ENCODE results near the gene NELFCD. TPM values are rescaled to one million over a fixed set of nuclear protein-coding genes. Genes with fewer than 3 reads are reported as not detected.

Gene NELFCD
- total and polyA plus RNA-seq, 9 of the 15 experiments (the other 6 are each of a cell fraction or from before 2014, with no cell fraction given): 11.7 to 163 (median 96.5) TPM

DNA sequence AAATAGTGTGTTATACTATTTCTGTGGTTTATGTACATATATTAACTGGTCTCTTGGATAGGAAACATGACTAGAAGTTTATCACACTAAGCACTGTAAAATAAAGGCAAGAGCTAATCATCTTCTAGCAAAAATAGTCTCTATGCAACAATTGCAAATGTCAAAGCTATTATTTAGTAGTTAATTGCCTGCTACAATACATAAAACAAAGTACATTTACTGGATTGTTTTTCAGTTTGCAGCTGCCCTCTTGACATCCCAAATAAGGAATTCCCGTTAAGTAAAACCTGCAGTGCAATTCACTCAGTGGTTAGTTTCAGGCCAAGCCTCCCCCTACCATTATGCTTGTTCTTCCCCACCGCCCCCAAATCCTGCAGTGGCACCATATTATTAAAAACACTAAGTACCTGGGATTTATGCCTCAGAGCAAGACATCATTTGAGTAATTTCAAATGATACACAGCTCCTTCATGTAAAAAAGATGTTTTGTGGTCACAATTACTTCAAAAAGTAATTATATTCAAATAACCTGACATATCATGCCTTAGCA is 52.6 kb downstream of the NELFCD start:
- FAIRE-seq: no peak
- no peaks in the 10 kb centered on the region for H3K27me3 ChIP-seq (ENCODE audit: control insufficient read depth in 2 of 2, insufficient read depth in 2 of 2, low read length in 2 of 2)
- H3K27ac ChIP-seq (ENCODE audit: extremely low read depth, low read depth, low read length): no peak overlapping the region
- H2AFZ ChIP-seq (ENCODE audit: low read depth, low read length): no peak overlapping the region
- H3K9ac ChIP-seq (ENCODE audit: insufficient read depth in 1 of 2, low read depth in 2 of 2, low read length in 2 of 2): no peak overlapping the region
- H3K4me2 ChIP-seq (ENCODE audit: insufficient read depth, low read length): no peak overlapping the region
- ChIA-PET POLR2A (interaction anchor here (1.3 to 4.5 kb wide), 3 partner anchors 9 to 13 kb away, joined by 3 to 31 read pairs (median 28); partner anchors contain the start of genes PRELID3B and TUBB1), CTCF (ENCODE audit: low intra/inter-chr PET ratio) (no interaction called here)
- intact Hi-C loops (cut with micrococcal nuclease) (loop anchor here (5.0 kb wide), 2 partner anchors 51 to 141 kb away; partner anchors contain the start of gene NELFCD), in situ Hi-C loops (cut with MboI) (no loop called here)
- H3K4me1 ChIP-seq (replicated peaks in 1 of 2; ENCODE audit: control insufficient read depth in 2 of 2, insufficient read depth in 2 of 2, low read length in 2 of 2): peaks cover 10 to 18% of the 10 kb centered on the region in 2 experiments; a peak in 4 of 5 replicates
- no peaks in the 10 kb centered on the region for H3K9me3 ChIP-seq (replicated peaks; ENCODE audit: control insufficient read depth, insufficient read depth, low read depth, low read length)
- WGBS (ENCODE audit: insufficient coverage, low coverage, missing lambda C conversion rate): 60% methylated on average over 2 of the region's 2 CpGs
- no peaks in the 10 kb centered on the region for H3K9me1 ChIP-seq (ENCODE audit: control insufficient read depth, insufficient read depth, low read length)
- no peak for DNase-seq (ENCODE audit: extremely low read depth in 1 of 4, low spot score in 3 of 4)
- H3K79me2 ChIP-seq (ENCODE audit: control insufficient read depth, insufficient read depth, low read length): peaks cover 70% of the 10 kb centered on the region
- BruUV-seq (replicated peaks): no TSS peak
- no peak overlapping the region for H3K4me3 ChIP-seq
- ATAC-seq: no peak
- peaks cover 88% of the 10 kb centered on the region for H3K36me3 ChIP-seq (ENCODE audit: control insufficient read depth, insufficient read depth, low read length)
- H4K20me1 ChIP-seq (replicated peaks; ENCODE audit: control insufficient read depth, insufficient read depth, low read length): no peaks in the 10 kb centered on the region
- no peak for TF ChIP-seq MYBL2 (IDR thresholded peaks at IDR 0.05; ENCODE audit: low read depth)
- TF ChIP-seq MYBL2 (CRISPR knock-in tag; IDR thresholded peaks at IDR 0.05; ENCODE audit: borderline replicate concordance): no peak
- TF ChIP-seq HLTF (IDR thresholded peaks at IDR 0.05): no peak
- TF ChIP-seq ZNF143 (CRISPR knock-in tag; IDR thresholded peaks at IDR 0.05): no peak
- TF ChIP-seq CCAR2 (IDR thresholded peaks at IDR 0.05; ENCODE audit: low read depth, low read length): no peak
- TF ChIP-seq, protein P1, sequence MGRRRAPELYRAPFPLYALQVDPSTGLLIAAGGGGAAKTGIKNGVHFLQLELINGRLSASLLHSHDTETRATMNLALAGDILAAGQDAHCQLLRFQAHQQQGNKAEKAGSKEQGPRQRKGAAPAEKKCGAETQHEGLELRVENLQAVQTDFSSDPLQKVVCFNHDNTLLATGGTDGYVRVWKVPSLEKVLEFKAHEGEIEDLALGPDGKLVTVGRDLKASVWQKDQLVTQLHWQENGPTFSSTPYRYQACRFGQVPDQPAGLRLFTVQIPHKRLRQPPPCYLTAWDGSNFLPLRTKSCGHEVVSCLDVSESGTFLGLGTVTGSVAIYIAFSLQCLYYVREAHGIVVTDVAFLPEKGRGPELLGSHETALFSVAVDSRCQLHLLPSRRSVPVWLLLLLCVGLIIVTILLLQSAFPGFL (CRISPR knock-in tag; IDR thresholded peaks at IDR 0.05): no peak
- TF ChIP-seq, protein P2, sequence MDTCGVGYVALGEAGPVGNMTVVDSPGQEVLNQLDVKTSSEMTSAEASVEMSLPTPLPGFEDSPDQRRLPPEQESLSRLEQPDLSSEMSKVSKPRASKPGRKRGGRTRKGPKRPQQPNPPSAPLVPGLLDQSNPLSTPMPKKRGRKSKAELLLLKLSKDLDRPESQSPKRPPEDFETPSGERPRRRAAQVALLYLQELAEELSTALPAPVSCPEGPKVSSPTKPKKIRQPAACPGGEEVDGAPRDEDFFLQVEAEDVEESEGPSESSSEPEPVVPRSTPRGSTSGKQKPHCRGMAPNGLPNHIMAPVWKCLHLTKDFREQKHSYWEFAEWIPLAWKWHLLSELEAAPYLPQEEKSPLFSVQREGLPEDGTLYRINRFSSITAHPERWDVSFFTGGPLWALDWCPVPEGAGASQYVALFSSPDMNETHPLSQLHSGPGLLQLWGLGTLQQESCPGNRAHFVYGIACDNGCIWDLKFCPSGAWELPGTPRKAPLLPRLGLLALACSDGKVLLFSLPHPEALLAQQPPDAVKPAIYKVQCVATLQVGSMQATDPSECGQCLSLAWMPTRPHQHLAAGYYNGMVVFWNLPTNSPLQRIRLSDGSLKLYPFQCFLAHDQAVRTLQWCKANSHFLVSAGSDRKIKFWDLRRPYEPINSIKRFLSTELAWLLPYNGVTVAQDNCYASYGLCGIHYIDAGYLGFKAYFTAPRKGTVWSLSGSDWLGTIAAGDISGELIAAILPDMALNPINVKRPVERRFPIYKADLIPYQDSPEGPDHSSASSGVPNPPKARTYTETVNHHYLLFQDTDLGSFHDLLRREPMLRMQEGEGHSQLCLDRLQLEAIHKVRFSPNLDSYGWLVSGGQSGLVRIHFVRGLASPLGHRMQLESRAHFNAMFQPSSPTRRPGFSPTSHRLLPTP (IDR thresholded peaks at IDR 0.05; ENCODE audit: borderline replicate concordance, extremely low read depth, insufficient read length): no peak
- no peak for TF ChIP-seq ZBTB1 (CRISPR knock-in tag; IDR thresholded peaks at IDR 0.05; ENCODE audit: borderline replicate concordance, low read depth)
- TF ChIP-seq CEBPB (tag; IDR thresholded peaks at IDR 0.05): no peak
- TF ChIP-seq ZNF444 (CRISPR knock-in tag; IDR thresholded peaks at IDR 0.05): no peak
- TF ChIP-seq HDAC3 (IDR thresholded peaks at IDR 0.05; ENCODE audit: borderline replicate concordance, partially characterized antibody): no peak
- TF ChIP-seq POLR2B (IDR thresholded peaks at IDR 0.05; ENCODE audit: low read depth, partially characterized antibody): no peak
- TF ChIP-seq, protein P3, sequence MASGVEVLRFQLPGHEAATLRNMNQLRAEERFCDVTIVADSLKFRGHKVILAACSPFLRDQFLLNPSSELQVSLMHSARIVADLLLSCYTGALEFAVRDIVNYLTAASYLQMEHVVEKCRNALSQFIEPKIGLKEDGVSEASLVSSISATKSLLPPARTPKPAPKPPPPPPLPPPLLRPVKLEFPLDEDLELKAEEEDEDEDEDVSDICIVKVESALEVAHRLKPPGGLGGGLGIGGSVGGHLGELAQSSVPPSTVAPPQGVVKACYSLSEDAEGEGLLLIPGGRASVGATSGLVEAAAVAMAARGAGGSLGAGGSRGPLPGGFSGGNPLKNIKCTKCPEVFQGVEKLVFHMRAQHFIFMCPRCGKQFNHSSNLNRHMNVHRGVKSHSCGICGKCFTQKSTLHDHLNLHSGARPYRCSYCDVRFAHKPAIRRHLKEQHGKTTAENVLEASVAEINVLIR (CRISPR knock-in tag; IDR thresholded peaks at IDR 0.05): no peak
- no peak for TF ChIP-seq ZNF197 (CRISPR knock-in tag; IDR thresholded peaks at IDR 0.05; ENCODE audit: low read depth)
